Panc1 (cell line): Measurements from ENCODE around the gene HK1. TPM values are rescaled to one million over a fixed set of nuclear protein-coding genes. Genes with fewer than 3 reads are reported as not detected.
"Not testable (repeated sequence)": the region's sequence is repeated elsewhere in the genome, so short reads cannot be mapped to it uniquely, and the experiment has no call there.

Source experiments
- ATAC-seq: fragments of 200-7000 bp; cut with Tn5 transposase; 2 replicates; pipeline ENCODE4 v1.9.1; 2020; ENCODE audit warnings: mild to moderate bottlenecking, moderate library complexity
- BruUV-seq: library from RNA; stranded (reverse); fragments of 400-500 nt; replicated peaks from 2 replicates; lab custom pipeline; 2021; lab: Mats Ljungman, UMichigan
- CTCF ChIA-PET: fragments of 300-600 bp; sonication (Branson Sonifier 250); formaldehyde crosslinking; loops from one replicate; lab custom pipeline; 2022; ENCODE audit warnings: antibody characterized with exemption; lab: Charles Lee
- POLR2A ChIA-PET: fragments of 300-600 bp; sonication (Branson Sonifier 250); formaldehyde crosslinking; loops from one replicate; lab custom pipeline; 2022; ENCODE audit warnings: antibody characterized with exemption; lab: Charles Lee
- DNase-seq: peaks from one replicate; pipeline ENCODE4 v3.0.0-alpha.2; 2010; ENCODE audit warnings: low read depth, low spot score
- H3K27ac ChIP-seq: 2 replicates; pipeline ENCODE4 v1.5.1; 2011; ENCODE audit warnings: mild to moderate bottlenecking, low read length, inconsistent platforms
- H3K27me3 ChIP-seq: fragments of 200-500 bp; sonication (Bioruptor generic); 2 replicates; pipeline ENCODE4 v1.6.0; 2014; ENCODE audit warnings: low read length, inconsistent platforms; ENCODE audit not compliant: control insufficient read depth, insufficient read depth
- H3K36me3 ChIP-seq: fragments of 200-500 bp; sonication (Bioruptor generic); 2 replicates; pipeline ENCODE4 v1.5.1; 2014; ENCODE audit warnings: inconsistent platforms, mild to moderate bottlenecking, low read length, moderate library complexity; ENCODE audit not compliant: control insufficient read depth, insufficient read depth
- H3K4me1 ChIP-seq: 2 replicates; pipeline ENCODE4 v1.5.1; 2011; ENCODE audit warnings: inconsistent platforms, mild to moderate bottlenecking, low read length, moderate library complexity; ENCODE audit not compliant: control insufficient read depth, insufficient read depth
- H3K4me3 ChIP-seq, 2 experiments: 2 replicates each; pipeline ENCODE4 v1.5.1; 2011 to 2012; ENCODE audit warnings: low read depth in 2 of 2, low read length in 2 of 2, mild to moderate bottlenecking in 2 of 2, inconsistent platforms in 1 of 2, moderate library complexity in 1 of 2
- H3K9me3 ChIP-seq: fragments of 200-500 bp; sonication (Bioruptor generic); 2 replicates; pipeline ENCODE4 v1.5.1; 2014; ENCODE audit warnings: low read depth, mild to moderate bottlenecking, inconsistent platforms, low read length, moderate library complexity; ENCODE audit not compliant: control insufficient read depth, insufficient read depth
- POLR2AphosphoS5 ChIP-seq: IDR thresholded peaks from 2 replicates; pipeline ENCODE4 v1.6.1; 2012; ENCODE audit warnings: mild to moderate bottlenecking, low read depth, low read length, moderate library complexity
- SIN3A ChIP-seq: IDR thresholded peaks from 2 replicates; pipeline ENCODE4 v1.6.1; 2012; ENCODE audit warnings: low read depth, mild to moderate bottlenecking, low read length, moderate library complexity, borderline replicate concordance; ENCODE audit not compliant: insufficient read depth
- TCF7L2 ChIP-seq: IDR thresholded peaks from 2 replicates; pipeline ENCODE4 v1.6.1; 2011; ENCODE audit warnings: mild to moderate bottlenecking, low read depth, low read length, inconsistent platforms
- in situ Hi-C: cut with HindIII; loops from 2 replicates; pipeline ENCODE4 v1.10.0; 2016; ENCODE audit warnings: low sequenced_read_pairs, low pct_unique_long_range_greater_than_20kb
- intact Hi-C: fragments of 100-400 bp; cut with micrococcal nuclease; formaldehyde crosslinking; loops from one replicate; pipeline ENCODE4 v1.10.0; 2022; ENCODE audit not compliant: unreplicated experiment
- total RNA-seq: library from RNA; stranded (reverse); gene quantifications from one replicate; pipeline ENCODE4 v1.2.1, GENCODE V29; 2021; ENCODE audit not compliant: unreplicated experiment
- TF ChIP-seq, protein P1 (sequence below): fragments of 450-650 bp; IDR thresholded peaks from 2 replicates; pipeline ENCODE4 v1.5.1; 2017; ENCODE audit warnings: mild to moderate bottlenecking
- TF ChIP-seq, protein P2 (sequence below), 2 experiments: IDR thresholded peaks; 2 replicates each; pipeline ENCODE4 v1.6.1; 2011 to 2012; ENCODE audit warnings: low read depth in 2 of 2, control low read depth in 1 of 2, low read length in 1 of 2, mild to moderate bottlenecking in 1 of 2, moderate library complexity in 1 of 2; ENCODE audit not compliant: insufficient read depth in 1 of 2

HK1 gene
- total RNA-seq, 1 experiment from 2014 or later: 74.4 TPM

DNA sequence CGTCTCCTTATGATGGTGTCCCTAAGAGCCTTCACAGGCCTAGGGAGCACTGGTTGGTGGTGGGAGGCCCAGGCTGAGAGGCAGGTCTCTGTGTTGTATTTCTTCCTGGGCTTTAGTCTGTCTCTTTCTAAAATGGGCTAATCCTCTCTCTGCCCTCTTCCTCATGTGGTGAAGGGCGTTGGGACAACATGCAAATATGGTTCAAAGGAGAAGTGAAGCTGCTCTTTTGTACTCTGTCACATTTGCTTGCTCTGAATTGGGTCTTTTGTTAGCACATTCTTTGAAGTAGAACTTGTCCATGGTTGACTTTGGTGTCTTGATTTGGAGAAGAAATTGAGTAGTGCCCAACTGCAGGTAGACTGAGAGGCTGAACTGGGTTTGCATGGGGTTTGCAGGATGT lies 814 bp downstream of the HK1 start:
- no peaks in the 10 kb centered on the region for H3K9me3 ChIP-seq
- no peak overlapping the region for H3K27ac ChIP-seq
- intact Hi-C loops: no loop called here
- no peaks in the 10 kb centered on the region for H3K36me3 ChIP-seq
- no peaks in the 10 kb centered on the region for H3K4me1 ChIP-seq
- no peak for TF ChIP-seq POLR2AphosphoS5
- TF ChIP-seq, protein P1, sequence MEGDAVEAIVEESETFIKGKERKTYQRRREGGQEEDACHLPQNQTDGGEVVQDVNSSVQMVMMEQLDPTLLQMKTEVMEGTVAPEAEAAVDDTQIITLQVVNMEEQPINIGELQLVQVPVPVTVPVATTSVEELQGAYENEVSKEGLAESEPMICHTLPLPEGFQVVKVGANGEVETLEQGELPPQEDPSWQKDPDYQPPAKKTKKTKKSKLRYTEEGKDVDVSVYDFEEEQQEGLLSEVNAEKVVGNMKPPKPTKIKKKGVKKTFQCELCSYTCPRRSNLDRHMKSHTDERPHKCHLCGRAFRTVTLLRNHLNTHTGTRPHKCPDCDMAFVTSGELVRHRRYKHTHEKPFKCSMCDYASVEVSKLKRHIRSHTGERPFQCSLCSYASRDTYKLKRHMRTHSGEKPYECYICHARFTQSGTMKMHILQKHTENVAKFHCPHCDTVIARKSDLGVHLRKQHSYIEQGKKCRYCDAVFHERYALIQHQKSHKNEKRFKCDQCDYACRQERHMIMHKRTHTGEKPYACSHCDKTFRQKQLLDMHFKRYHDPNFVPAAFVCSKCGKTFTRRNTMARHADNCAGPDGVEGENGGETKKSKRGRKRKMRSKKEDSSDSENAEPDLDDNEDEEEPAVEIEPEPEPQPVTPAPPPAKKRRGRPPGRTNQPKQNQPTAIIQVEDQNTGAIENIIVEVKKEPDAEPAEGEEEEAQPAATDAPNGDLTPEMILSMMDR: no peak
- H3K27me3 ChIP-seq: no peaks in the 10 kb centered on the region
- no peak for DNase-seq
- ATAC-seq: no peak
- CTCF ChIA-PET: no interaction called here
- POLR2A ChIA-PET: interaction anchor here (0.6 kb wide), 1 partner anchor 933 kb away, joined by 3 read pairs; no protein-coding TSS in a partner anchor
- no TSS peak for BruUV-seq
- in situ Hi-C loops: no loop called here
- H3K4me3 ChIP-seq: no peak overlapping the region

DNA sequence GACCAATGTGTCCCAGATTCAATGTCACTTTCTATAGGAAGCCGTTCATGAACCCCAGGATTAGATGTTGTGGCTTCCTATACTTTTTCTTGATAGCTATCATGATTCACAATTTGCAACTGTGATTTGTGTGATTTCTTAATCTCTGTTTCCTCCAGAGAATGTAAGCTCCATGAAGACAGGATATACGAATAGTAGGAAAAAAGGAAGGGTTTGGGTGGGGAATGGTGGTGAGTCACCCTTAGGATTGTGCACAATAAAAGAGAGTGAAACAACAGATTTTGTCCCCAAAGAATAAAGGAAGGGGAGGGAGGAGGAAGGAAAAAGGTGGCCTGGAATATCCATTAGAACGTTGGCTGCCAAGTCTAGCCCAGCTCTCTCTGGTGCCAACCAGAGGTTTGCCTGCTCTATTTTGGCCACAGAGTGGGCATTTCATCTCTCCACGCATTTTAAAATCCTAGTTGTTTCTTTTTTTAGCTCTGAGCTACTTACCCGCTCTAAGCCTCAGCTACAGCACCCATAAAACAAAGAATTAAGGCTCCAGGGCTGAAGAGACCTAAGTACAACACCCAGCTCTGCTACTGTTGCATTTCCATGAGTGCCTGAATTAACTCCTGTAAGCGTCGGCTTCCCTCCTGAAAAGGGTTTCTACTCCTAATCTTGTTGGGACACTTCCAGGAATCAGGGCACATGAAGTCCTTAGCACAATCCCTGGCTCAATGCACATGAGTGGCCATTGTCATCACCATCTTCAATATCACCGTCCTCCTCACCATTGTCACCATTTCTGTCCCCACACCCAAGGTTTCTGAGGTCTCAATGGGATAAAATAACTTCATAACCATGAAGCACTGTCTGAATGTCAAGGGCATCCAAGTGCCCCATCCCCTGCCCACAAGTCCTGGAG lies 3.5 kb downstream of the HK1 start:
- no peak for ATAC-seq
- Histone ChIP-seq H3K9me3 (no peaks in the 10 kb centered on the region), H3K27ac (no peak overlapping the region), H3K4me1 (no peaks in the 10 kb centered on the region), H3K27me3 (no peaks in the 10 kb centered on the region), H3K36me3 (no peaks in the 10 kb centered on the region), H3K4me3 (no peak overlapping the region)
- POLR2A ChIA-PET: interaction anchor here (0.6 to 0.7 kb wide), 2 partner anchors 13 to 1117 kb away, joined by 3 to 4 read pairs; no protein-coding TSS in a partner anchor
- in situ Hi-C loops (no loop called here), intact Hi-C loops (no loop called here)
- CTCF ChIA-PET: no interaction called here
- no peak for DNase-seq
- TF ChIP-seq, protein P2, sequence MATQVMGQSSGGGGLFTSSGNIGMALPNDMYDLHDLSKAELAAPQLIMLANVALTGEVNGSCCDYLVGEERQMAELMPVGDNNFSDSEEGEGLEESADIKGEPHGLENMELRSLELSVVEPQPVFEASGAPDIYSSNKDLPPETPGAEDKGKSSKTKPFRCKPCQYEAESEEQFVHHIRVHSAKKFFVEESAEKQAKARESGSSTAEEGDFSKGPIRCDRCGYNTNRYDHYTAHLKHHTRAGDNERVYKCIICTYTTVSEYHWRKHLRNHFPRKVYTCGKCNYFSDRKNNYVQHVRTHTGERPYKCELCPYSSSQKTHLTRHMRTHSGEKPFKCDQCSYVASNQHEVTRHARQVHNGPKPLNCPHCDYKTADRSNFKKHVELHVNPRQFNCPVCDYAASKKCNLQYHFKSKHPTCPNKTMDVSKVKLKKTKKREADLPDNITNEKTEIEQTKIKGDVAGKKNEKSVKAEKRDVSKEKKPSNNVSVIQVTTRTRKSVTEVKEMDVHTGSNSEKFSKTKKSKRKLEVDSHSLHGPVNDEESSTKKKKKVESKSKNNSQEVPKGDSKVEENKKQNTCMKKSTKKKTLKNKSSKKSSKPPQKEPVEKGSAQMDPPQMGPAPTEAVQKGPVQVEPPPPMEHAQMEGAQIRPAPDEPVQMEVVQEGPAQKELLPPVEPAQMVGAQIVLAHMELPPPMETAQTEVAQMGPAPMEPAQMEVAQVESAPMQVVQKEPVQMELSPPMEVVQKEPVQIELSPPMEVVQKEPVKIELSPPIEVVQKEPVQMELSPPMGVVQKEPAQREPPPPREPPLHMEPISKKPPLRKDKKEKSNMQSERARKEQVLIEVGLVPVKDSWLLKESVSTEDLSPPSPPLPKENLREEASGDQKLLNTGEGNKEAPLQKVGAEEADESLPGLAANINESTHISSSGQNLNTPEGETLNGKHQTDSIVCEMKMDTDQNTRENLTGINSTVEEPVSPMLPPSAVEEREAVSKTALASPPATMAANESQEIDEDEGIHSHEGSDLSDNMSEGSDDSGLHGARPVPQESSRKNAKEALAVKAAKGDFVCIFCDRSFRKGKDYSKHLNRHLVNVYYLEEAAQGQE (IDR thresholded peaks at IDR 0.05; ENCODE audit: insufficient read depth in 1 of 2, low read depth in 2 of 2, low read length in 1 of 2): no peak
- no peak for TF ChIP-seq POLR2AphosphoS5
- TF ChIP-seq TCF7L2: no peak
- TF ChIP-seq, protein P1: no peak
- no peak for TF ChIP-seq SIN3A
- BruUV-seq: no TSS peak

DNA sequence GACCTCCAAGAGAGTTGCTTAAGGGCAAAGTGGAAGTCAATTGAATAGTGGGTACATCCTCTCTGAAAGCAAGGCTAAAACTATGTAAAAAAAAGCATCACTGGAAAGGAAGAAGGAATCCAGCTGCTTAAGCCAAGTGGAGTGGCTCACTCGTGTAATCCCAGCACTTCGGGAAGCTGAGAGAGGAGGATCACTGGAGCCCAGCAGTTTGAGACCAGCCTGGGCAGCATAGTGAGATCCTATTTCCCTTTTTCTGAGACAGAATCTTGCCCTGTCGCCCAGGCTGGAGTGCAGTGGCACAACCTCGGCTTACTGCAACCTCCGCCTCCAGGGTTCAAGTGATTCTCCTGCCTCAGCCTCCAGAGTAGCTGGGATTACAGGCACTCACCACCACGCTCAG lies 6.1 kb downstream of the HK1 start:
- intact Hi-C loops, in situ Hi-C loops: not testable (repeated sequence)

More for the DNA sequence above, 6.1 kb downstream of the HK1 start:
- DNase-seq, H3K27ac ChIP-seq, CTCF ChIA-PET, ATAC-seq, BruUV-seq, H3K4me1 ChIP-seq, H3K4me3 ChIP-seq, H3K27me3 ChIP-seq, H3K9me3 ChIP-seq, H3K36me3 ChIP-seq: not testable (repeated sequence)
- POLR2A ChIA-PET: interaction anchor here (0.5 kb wide), 1 partner anchor 12 kb away, joined by 3 read pairs; no protein-coding TSS in a partner anchor
